HG03442 (cell line): ENCODE data around the gene SYNDIG1.

Experiments
- ATAC-seq: cut with Tn5 transposase; IDR thresholded peaks from one replicate; pipeline ENCODE4 v1.9.1; 2021; ENCODE audit warnings: mild to moderate bottlenecking, moderate library complexity; ENCODE audit not compliant: unreplicated experiment

Gene SYNDIG1

DNA sequence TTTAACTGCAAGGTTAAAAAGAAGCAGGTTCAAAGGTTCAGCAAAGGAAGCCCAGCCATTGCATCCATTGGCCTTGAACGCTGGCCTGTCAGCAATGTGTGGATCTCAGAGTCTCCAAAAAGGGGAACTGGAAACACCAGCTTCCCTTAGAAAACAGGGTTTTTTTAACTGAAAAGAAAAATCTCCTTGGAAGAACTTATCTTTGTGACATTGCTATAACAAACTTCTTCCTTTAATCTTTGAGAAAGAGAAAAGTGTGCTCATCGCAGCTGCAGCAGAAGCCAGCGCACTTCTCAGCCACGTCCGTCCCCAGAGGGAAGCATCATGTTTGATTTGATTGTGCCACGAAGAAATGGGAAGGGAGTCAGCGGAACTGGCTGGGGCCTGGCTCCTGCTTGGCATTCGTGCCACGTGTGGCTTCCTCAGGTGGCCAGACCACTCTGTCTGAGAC is 215.0 kb downstream of the SYNDIG1 start:
- ATAC-seq: no peak

DNA sequence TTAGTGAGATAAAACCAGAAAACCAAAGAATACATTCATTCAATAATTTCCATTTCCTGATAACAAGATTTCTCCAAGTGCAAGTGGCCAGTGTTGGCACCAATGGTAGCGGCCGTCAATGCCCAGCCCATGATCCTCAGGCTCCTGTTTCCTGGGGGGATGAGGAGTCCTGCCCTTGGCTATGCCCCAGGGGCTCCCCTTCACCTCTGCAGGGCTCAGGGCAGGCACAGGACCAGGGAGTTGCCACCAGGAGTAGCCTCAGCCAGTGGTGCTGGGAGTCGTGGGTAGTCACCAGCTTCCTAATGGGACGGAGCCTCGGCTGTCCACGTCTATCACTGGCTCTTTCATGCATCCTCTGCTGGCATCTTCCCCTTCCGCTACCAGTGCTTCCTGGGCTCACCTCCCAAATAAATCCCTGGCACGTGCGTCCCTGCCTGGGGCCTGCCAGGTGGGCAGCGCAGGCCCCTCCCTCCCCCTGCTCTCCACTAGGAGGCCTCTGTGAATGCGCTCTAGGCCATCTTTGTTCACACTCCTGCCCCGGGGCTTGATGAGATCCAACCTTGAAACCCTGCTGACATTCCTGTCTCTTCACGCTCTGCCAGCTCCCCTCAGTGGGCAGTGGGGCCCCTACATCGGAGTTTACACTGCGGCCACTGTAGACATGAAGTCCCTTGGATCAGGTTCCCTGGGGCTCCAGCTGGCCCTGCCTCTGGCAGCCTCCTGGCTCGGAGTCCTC is 215.7 kb downstream of the SYNDIG1 start:
- ATAC-seq: no peak

DNA sequence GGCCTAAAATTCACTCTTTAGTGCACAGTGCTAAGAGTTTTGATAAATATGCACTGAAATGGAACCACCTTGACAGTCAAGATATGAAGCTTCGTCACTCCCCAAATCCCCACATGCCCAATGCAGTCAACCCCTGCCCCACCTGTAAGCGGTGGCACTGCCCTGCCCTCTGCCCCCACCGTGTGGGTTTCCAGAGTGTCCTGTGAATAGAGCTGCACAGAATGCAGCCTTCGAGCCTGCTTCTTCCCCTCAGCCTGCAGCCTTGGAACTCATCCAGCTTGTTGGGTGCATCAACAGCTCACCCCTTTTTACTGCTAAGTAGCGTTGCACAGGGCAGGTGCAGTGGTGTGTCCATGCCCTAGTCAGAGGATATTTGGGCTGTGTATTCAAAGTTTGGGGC is 216.3 kb downstream of the SYNDIG1 start:
- ATAC-seq: no peak

DNA sequence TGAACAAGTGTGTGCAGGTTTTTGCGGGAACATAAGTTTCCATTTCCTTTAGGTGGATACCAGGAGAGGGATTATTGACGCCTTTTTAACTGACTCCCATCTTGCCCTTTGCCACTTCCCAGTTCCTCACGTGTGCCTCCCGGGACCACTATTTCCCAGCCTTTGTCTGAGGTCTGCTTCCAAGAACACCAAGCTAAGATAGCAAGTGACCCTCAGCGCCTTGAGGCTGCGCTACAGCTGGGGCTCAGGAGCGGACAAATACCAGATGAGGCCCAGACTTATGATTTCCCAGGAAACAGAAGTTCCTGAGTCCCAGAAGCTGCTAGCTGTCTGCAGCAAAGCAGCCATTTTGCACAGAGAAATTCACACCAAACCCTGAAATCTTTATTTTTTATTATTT is 216.7 kb downstream of the SYNDIG1 start:
- no peak for ATAC-seq

DNA sequence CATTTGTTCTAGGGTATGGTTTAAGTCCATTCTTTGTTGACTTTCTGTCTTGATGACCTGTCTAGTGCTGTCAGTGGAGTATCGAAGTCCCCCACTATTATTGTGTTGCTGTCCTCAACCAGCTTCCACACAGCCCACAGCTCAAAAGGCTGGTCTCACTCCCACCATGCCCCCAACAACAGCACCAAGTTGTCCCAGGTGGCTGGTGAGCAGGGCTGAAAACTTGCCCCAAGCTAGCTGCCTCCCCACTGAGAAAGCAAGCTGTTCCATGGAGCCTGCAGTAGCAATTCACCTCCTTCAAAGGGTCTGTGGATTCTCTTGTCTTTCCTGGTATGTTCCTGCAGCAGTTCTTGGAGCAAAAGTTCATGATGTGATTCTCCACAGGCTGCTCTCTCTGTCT is 221.0 kb downstream of the SYNDIG1 start:
- ATAC-seq: no peak

DNA sequence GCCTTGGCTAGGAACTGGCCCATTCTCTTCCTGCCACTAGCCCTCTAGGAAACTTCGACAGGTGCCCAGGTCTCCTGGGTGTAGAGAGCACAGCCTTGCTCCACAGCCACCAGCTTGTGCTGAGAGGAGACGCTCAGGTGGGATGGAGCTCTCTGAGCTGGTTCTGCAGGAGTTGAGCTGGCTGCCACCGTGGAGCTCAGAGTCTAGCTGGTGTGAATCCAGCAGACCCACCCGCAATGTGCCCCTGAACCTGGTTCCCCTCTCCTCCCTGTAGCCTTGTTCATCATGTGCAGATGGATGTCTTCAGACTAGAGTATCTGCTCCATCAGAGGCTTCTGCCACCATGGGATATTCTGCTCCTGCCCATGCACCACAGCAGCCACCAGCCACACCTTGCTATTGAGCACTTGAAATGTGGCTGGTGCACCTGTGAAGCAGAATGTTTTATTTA is 222.5 kb downstream of the SYNDIG1 start:
- no peak for ATAC-seq

DNA sequence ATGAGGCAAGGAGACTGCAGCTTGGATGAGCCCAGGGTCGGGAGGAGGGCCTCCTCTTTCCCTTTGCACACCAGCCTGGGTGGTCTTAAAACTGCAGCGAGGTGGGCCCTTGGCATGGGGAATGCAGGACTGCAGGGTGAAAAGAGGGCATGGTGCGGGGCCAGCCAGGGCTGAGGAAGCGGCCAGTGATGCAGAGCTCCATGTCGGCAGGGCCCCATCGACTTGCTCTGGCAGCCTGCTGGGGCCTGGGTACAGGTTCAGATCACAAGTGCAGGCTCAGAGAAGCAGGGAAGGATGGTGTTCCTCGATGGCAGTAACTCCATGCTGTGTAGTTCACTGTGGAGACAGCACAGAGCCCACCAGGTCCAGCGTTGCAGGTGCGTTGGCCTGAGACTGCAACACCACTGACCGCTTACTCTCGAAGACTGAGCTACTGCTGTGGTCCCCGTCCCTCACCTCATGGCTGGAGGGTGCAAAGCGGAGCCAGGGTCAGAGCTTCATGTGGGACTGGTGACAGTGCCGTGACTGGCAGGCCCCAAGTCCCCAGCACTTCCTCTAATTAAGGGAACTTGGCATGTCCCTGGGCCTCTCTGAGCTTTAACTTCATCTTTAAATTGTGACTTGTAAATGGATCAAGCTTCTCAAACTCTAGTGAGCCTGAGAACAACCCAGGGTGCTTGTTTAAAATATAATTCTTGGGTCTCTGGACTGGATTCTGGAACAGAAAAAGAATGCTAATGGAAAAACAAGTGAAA is 223.2 kb downstream of the SYNDIG1 start:
- ATAC-seq: no peak

DNA sequence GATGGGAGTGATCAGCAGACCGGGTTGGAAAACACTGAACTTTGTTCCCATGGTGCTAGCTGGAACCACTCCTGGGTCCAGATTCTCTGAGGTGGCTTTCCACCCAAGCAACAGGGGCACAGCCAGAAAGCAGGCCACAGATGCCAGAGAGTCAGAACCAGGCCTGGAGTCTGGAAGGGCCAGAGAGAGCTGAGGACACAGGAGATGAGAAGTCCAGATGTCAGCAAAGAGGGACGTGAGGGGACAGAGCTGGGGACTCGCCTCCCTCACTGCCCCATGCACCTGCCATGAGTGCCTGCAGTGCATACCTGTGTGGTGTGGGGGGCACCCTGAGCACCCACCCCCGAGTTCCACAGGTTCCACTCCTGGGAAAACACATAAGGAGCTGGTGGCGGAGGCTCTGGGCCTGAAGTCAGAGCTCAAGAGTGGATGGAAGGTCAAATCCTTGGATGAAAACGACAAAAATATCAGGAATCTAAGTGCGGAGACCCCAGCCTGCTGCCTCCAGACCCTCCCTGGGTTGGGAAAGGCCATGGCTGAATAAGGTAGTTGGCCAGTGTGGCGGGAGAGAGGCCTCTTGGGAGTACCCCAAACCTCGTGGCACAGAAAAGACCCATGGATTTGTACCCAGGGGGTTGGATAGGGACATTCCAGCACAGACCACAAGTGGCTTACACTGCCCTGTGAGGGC is 224.2 kb downstream of the SYNDIG1 start:
- no peak for ATAC-seq

DNA sequence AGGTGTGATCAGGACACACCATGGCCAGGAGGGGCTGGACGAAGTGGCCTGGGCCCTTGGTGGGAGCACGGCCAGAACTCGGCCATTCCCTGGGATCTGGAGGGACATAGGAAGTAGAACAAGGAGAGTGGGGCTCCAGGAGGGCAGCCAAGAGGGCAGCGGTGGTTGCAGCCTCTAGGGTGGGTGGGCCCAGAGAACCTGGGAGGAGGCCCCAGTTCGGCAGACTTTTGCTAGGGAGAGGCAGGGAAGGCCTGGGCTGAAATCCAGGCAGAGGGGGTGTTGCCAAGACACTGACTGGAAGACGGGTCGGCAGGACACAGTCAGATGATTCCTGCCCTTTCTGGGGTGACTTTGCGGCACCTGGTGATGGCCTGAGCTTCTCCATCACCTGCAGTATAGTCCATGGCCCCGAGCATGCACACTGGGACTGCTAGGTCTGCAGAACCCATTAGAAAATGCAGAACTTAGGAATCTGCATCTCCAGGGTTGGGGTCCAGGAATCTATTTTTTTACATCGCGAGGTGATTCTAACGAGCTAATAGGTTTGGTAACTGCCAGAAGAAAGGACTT is 224.8 kb downstream of the SYNDIG1 start:
- no peak for ATAC-seq

DNA sequence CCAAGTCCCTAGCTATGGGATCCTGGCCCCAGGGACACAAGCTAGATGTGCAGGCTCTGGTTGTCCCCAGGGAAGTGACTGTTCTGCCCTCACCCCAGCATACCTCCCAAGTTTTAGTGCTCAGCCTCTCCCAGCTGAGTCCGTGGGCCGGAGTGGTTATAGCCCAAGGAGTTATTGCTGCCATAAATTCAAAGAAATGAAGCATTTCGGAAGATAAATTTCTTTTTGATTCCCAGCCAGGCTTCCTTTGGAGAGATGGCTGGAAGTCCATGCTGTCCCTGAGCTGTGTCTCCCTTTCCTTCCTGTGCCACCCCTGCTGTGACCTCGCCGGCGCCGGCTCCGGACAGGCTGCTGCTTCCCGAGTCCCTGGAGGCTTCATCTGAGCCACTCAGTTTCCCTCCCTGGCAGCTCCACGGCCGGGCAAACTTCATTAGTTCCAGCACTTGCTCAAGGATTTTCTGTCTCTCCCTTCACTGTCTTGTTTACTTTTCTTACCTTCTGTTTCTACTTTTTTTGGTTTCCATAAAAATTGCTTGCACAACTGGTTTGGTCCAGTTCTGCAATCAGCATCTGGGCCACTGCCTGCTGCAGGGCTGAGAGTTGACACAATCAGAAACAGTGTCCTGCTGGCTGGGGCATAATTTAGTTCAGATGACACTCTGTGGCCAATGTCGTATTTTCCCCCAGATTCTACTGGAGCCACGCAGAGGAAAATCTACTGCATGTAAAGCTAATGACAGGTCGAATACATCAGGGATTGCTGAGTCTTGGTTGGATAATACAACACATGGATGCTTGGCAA is 225.5 kb downstream of the SYNDIG1 start:
- ATAC-seq: no peak

DNA sequence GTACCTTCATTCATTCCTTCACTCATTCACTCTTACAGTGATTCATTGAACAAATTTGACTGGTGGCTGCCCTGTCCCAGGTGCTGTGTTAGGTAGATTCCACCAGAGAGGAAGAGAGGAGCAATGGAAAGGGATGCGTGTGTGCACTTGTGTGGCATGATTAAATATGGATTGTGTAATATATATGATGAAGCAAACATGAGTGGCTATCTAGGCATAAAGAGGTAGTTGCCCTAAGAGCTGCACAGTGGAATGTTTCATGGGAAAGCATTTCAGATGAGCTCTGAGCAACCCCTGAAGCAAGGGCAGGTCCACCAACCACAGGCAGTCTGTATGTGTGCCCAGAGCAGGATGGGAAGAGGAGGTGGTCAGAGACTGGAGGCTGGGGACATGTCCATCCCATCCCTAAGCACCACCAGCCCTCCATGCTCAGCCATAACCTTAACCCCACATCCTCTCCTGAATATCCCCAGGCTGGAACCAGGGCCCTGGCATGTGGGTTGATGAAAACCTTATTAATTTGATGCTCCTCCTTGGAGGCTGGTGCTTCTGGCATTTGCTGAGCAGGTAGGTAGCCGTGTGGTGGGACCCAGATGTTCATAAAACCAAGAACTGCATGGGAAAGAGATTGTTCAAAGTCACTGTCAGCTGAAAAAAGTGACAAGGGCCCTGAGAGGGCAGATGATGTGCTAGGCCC is 226.2 kb downstream of the SYNDIG1 start:
- ATAC-seq: no peak

DNA sequence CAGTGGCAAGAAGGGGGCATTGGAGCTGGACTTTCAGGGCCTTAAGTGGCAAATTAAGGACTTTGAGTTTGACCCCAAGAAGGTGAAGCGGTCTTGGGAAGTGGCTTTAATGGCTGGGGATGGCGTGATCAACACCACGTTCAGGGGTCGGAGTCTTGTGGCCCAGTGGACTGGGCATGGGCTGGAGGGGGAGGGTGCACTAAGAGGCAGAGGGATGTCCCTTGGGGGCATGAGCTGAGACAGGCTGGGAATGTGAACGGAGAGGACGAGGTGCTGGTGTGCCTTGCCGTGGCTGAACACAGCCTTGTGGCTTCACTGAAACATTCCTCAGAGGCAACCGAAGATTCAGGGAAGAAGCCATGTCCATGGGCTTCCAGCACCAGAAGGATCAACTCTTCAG is 227.0 kb downstream of the SYNDIG1 start:
- no peak for ATAC-seq

DNA sequence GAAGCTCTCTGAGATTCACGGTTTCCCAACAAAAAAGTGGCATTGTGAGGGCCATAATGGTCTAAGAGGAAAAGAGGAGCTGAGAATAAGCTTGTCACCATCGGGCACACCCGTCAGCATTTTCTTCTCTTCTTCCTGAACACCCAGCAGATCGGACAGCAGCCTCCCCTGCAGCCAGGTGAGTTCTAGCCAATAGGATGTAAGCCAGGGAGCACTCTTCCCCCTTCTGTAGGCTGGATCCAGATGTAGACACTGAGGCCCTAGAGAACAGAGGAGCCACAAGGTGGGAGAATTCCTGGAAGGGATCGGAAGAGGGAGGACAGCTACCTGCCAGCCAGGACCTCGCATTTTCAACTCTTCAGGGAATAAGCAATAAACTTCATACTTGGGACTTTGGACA is 228.0 kb downstream of the SYNDIG1 start:
- no peak for ATAC-seq

DNA sequence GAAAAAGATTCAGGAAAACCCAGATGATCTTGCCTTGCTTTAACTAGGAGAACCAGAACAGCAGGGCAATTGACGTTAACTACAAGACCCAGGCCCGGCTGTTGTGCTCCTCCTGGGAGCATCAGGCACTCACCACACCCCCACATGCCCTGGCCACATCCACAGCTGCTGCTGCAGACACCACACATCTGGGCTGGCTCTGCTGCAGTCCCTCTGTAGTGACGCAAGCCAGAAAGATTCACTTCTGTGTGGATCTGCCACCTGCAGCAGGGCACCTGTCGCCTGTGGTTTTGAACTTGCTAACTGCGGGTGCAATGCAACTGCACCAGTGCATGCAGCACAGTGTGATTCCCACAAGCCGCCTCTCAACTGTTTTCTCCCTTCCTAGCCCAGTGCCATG is 228.8 kb downstream of the SYNDIG1 start:
- no peak for ATAC-seq

DNA sequence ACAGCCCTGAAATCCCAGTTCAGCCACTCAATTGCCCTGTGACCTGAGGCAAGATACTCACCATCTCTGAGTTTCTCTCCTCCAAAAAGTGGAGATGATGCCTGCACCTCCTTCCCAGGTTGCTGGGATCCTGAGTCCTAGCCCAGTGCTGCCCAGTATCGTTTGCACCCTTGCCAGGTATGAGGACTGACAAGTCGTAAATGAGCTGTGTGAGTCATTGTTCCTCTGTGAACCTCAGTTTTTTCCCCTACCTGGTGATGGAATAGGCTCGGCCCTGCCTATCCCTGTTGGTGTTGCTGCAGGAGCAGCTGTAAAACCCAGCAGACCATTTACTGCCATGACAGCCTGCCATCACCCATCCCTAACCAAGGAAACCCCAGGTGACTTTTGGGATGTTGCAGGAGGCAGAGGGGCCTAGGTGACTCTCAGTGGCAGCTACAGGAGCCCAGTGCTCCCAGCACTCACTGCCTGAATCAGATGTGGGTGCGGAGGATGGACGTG is 229.3 kb downstream of the SYNDIG1 start:
- ATAC-seq: no peak

DNA sequence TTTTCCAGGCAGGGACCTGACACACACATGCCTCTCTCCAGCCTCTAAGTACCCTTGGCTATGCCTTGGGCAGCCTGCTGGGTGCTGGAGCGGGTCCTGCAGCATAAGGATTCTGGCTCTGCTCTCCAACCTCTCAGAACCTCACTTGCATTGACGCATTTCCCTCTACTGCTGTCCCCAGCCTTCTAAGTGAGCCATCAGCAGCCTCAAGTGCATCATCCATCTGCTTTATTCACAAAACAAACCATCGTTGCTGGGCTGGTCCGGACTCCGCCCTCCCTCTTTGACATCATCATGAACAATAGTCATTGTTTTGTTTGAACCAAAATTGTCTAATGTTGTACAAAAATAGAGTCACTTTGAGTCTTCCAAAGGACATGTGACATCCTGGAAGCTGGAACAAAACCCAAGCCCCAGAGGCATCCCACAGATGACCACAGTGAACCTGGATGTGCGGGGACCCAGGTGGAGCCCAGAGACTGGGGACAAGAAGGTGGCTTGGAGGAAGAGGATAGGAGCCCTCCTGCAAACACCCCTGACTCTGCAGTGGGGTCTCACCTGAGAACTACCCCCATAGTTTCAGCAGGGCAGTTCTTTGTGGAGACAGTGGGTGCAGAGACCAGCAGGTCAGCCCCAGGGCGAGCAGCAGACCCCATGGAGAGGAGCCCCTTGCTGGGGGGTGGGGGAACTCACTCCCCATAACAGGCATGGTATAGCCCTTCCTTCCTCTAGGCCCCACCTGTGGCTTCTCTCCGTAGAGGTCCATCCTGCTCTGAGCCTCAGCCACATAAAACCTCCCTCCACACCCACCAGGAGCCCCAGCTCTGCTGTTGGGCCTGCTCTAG is 230.1 kb downstream of the SYNDIG1 start:
- ATAC-seq: no peak

DNA sequence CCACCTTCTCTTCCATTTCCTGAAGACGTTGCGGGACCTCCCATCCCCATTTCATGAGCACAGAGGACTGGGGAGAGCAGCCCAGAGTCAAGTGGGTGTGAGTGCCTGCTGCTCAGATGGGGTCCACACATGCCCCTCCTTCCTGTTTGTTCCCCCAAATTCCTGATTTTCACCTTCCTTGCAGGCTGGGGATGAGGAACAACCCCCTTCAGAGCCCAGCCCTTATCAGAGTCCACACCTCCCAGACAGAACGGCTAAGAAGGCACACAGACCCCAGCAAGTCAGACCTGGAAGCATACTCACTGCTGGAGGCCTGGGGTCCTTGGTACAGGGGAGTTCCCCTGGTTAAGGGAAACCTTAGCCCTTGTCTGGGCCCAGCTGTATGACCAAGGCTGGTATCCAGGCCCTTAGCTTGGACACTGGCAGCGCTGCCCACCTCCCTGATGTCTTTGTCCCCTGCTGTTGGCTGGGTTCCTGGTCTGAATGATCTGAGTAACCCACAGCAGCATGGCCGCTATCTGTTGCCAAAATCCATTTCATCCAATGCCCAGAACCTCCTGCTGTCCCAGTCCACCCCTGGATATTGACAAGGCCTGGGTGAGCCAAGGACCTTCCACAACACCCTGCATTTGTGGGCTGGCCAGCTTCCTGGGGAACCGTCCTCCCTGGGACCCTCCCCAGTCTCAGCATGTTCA is 230.9 kb downstream of the SYNDIG1 start:
- no peak for ATAC-seq

DNA sequence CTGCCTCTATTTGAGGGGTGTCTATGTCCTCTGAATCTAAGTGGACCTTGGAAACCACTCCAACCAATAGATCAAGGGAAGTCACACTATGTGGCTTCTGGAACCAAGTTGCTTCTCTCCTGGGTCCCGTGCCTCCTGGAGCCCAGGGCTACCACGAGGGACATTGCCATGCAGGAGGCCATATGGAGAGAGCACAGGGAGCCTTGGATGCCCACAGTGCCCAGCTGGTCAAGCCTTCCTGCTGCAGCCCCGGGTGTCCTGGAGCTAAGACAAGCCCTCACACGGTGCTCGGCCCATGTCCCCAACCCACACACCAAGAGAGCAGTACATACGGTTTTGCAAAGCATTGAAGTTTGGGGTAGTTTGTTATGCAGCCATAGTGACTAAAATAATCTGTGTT is 231.6 kb downstream of the SYNDIG1 start:
- no peak for ATAC-seq
